ENCODE data around the gene HMGXB4.

- TF ChIP-seq EZH2 (IDR thresholded peaks at IDR 0.05; ENCODE audit: borderline replicate concordance, low read length) = no peak
- TF ChIP-seq, protein P1, sequence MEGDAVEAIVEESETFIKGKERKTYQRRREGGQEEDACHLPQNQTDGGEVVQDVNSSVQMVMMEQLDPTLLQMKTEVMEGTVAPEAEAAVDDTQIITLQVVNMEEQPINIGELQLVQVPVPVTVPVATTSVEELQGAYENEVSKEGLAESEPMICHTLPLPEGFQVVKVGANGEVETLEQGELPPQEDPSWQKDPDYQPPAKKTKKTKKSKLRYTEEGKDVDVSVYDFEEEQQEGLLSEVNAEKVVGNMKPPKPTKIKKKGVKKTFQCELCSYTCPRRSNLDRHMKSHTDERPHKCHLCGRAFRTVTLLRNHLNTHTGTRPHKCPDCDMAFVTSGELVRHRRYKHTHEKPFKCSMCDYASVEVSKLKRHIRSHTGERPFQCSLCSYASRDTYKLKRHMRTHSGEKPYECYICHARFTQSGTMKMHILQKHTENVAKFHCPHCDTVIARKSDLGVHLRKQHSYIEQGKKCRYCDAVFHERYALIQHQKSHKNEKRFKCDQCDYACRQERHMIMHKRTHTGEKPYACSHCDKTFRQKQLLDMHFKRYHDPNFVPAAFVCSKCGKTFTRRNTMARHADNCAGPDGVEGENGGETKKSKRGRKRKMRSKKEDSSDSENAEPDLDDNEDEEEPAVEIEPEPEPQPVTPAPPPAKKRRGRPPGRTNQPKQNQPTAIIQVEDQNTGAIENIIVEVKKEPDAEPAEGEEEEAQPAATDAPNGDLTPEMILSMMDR (IDR thresholded peaks at IDR 0.05; ENCODE audit: low read length) = no peak
Measured at GRCh38 chr22:35319244-35319985, 62.1 kb downstream of the HMGXB4 start.

Data from OCI-LY1 (cell line).